ENCODE results near the gene MICU1.

MICU1 gene

GRCh38 chr10:72638586-72639440 lies 12.9 kb upstream of the MICU1 start:
- H3K4me3 ChIP-seq (ENCODE audit: low read depth, low read length): no peak overlapping the region
- DNase-seq (ENCODE audit: low read depth): no peak

- no peak overlapping the region for H3K4me3 ChIP-seq (ENCODE audit: low read depth, low read length)
- peak; percentile 1 for DNase-seq (ENCODE audit: low read depth)
These were observed 11.5 kb upstream of the MICU1 start for GRCh38 chr10:72637398-72637857.

DNA sequence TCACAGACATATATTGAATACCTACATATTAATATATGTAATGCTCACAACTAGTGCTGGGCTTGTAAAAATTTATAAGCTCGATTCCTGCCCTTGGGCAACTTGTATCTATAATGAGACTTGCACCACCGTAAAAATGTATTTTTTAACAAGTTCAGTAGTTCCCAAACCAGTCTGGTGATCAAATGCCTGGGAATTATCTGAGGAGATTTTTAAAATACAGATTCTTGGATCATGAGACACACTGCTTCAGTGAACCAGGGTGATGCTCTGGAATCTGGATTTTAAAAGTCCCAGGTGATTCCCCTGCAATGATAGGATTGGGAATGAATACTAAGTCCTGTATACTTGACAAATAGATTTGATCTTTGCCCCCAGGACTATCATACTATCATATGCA lies 4.3 kb upstream of the MICU1 start:
- no peak for DNase-seq (ENCODE audit: low read depth)
- H3K4me3 ChIP-seq (ENCODE audit: low read depth, low read length): no peak overlapping the region

GRCh38 chr10:72626444-72626754 lies 520 bp upstream of the MICU1 start:
- H3K4me3 ChIP-seq (ENCODE audit: low read depth, low read length): peak overlapping the region; percentile 89
- no peak for DNase-seq (ENCODE audit: low read depth)

GRCh38 chr10:72625276-72625607 lies 637 bp downstream of the MICU1 start:
- no peak for DNase-seq (ENCODE audit: low read depth)
- peak overlapping the region; percentile 89 for H3K4me3 ChIP-seq (ENCODE audit: low read depth, low read length)

DNA sequence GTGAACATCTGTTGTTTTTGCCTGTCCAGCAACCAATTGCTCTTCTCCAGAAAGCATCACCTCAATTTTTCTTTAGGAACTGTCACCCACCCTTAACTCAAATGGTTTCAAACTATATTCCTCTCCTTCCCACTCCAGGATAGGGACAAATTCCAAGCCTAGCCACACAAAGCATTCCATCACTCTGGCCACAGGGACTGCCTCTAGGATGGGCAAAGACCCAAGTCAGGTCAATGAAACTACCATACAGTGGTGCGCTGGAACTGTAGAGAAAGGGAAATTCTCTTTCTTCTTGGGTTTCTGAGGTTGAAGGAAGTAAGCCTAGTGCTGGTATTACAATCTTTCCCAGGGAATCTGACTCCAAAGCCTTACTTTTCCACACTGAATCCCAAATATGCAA lies 3.6 kb downstream of the MICU1 start:
- no peak overlapping the region for H3K4me3 ChIP-seq (ENCODE audit: low read depth, low read length)
- no peak for DNase-seq (ENCODE audit: low read depth)

GRCh38 chr10:72616716-72617115 lies 9.2 kb downstream of the MICU1 start:
- no peak overlapping the region for H3K4me3 ChIP-seq (ENCODE audit: low read depth, low read length)

DNA sequence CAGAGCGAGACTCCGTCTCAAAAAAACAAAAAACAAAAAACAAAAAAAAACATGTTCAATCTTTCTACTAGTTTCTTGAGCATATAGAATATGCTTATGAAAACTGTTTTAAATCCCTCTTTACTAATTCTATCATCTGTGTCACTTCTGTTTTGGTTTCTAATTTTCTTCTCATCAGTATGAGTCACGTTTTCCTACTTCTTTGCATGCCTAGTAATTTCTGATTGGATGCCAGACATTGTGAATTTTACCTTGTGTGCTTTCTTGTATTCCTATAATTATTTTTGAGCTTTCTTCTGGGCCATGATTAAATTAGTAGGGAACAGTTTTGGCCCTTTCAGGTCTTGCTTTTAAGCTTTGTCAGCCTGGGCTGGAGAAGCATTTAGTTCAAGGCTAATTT lies 9.9 kb downstream of the MICU1 start:
- H3K4me3 ChIP-seq (ENCODE audit: low read depth, low read length): no peak overlapping the region
- DNase-seq (ENCODE audit: low read depth): no peak

More at GRCh38 chr10:72616716-72617115, 9.2 kb downstream of the MICU1 start:
- DNase-seq (ENCODE audit: low read depth): no peak

- no peak overlapping the region for H3K4me3 ChIP-seq (ENCODE audit: low read depth, low read length)
These were observed 13.6 kb downstream of the MICU1 start for GRCh38 chr10:72612203-72612826.

GRCh38 chr10:72611783-72612182 lies 14.1 kb downstream of the MICU1 start:
- H3K4me3 ChIP-seq (ENCODE audit: low read depth, low read length): no peak overlapping the region
- no peak for DNase-seq (ENCODE audit: low read depth)

More at GRCh38 chr10:72612203-72612826, 13.6 kb downstream of the MICU1 start:
- no peak for DNase-seq (ENCODE audit: low read depth)

GRCh38 chr10:72610466-72610865 lies 15.4 kb downstream of the MICU1 start:
- DNase-seq (ENCODE audit: low read depth): no peak

DNA sequence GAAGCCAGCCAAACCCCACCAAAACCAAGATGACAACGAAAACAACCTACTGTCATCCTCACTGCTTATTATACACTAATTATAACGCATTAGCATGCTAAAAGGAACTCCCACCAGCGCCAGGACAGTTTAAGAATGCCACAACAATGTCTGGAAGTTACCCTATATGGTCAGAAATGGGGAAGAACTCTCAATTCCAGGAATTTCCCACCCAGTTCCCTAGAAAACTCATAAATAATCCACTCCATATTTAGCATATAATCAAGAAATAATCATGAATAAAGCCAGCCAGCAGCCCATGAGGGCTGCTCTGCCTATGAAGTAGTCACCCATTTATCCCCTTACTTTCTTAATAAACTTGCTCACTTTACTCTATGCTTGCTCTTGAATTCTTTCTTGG lies 20.8 kb downstream of the MICU1 start:
- no peak overlapping the region for H3K4me3 ChIP-seq (ENCODE audit: low read depth, low read length)
- no peak for DNase-seq (ENCODE audit: low read depth)

More at GRCh38 chr10:72610466-72610865, 15.4 kb downstream of the MICU1 start:
- no peak overlapping the region for H3K4me3 ChIP-seq (ENCODE audit: low read depth, low read length)

DNA sequence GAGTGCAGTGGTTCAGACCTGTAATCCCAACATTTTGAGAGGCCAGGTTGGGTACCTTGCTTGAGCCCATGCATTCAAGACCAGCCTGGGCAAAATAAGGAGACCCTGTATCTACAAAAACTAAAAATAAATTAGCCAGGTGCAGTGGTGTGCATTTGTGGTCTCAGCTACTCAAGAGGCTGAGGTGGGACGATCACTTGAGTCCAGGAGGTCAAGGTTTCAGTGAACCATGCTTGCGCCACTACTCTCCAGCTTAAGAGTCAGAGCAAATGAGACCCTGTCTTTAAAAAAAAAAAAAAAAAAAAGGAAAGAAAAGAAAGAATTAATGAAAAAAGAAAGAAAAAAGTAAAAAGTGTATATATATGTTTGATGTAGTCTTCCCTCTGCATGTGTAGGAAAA lies 24.7 kb downstream of the MICU1 start:
- no peak for DNase-seq (ENCODE audit: low read depth)
- H3K4me3 ChIP-seq (ENCODE audit: low read depth, low read length): no peak overlapping the region

- no peak for DNase-seq (ENCODE audit: low read depth)
- H3K4me3 ChIP-seq (ENCODE audit: low read depth, low read length): no peak overlapping the region
These were observed 26.8 kb downstream of the MICU1 start for GRCh38 chr10:72598769-72599701.

DNA sequence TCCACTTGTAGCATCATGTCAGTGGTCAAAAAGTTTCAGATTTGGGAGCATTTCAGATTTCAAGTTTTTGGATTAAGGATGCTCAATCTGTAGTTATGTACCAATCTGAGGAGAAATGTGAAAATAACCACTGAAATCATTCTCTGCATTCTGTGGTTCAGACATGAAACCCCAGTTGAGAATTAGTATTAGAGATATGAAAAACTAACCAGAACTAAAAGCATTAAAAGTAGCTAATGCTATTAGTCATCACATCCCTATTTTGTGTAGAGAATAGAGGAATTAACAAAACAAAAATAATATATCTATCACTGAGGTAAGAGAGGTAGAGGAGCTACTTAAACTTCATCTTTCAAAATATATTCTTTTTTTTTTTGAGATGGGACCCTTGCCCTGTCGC lies 28.0 kb downstream of the MICU1 start:
- no peak for DNase-seq (ENCODE audit: low read depth)
- H3K4me3 ChIP-seq (ENCODE audit: low read depth, low read length): no peak overlapping the region

GRCh38 chr10:72595436-72595835 lies 30.4 kb downstream of the MICU1 start:
- no peak overlapping the region for H3K4me3 ChIP-seq (ENCODE audit: low read depth, low read length)
- no peak for DNase-seq (ENCODE audit: low read depth)

- DNase-seq (ENCODE audit: low read depth): no peak
These were observed 31.9 kb downstream of the MICU1 start for GRCh38 chr10:72593963-72594362.

DNA sequence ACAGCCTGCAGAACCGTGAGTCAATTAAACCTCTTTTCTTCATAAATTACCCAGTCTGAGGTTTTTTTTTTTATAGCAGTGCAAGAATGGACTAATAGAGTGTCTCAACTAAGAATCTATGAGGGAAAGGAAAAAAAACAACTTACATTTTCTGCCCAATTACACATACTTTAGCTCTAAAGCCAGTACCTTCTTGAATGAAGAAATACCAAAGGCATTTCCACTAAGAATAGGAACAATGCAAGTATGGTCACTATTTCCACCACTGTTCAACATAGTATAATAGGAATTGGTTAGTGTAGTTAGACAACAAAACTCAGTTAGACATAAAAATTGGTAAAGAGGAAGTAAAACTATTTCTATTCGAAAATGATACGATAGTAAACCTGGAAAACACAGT lies 37.6 kb downstream of the MICU1 start:
- no peak overlapping the region for H3K4me3 ChIP-seq (ENCODE audit: low read depth, low read length)

More at GRCh38 chr10:72593963-72594362, 31.9 kb downstream of the MICU1 start:
- H3K4me3 ChIP-seq (ENCODE audit: low read depth, low read length): no peak overlapping the region

GRCh38 chr10:72587568-72587967 lies 38.3 kb downstream of the MICU1 start:
- no peak overlapping the region for H3K4me3 ChIP-seq (ENCODE audit: low read depth, low read length)
- no peak for DNase-seq (ENCODE audit: low read depth)

More for the DNA sequence above, 37.6 kb downstream of the MICU1 start:
- DNase-seq (ENCODE audit: low read depth): no peak

DNA sequence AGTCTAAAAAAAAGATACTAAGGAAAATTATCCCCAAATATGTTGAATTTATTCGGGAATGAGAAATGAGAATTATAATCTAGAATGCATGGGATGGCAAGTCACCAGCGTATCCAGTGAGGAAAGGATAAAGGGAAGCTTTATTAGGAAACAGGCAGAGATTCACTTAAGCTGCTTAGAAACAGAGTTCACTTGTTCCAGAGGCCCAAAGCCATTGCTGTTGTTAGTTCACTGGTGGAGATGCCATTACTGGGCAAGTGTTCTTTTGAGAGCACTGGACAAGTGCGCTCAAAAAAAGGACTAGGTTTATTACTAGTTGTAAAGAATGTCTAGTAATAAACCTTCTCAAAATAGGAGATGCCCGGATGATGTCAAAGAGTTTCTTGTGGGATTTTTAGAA lies 51.2 kb downstream of the MICU1 start:
- H3K4me3 ChIP-seq (ENCODE audit: low read depth, low read length): no peak overlapping the region
- no peak for DNase-seq (ENCODE audit: low read depth)
